HG02763 (cell line): ENCODE measurements around the gene NEK3.
A peak's percentile ranks its signal among the peaks of the same experiment; 100 is the strongest.
"Not testable (repeated sequence)": the region's sequence is repeated elsewhere in the genome, so short reads cannot be mapped to it uniquely, and the experiment has no call there.

ENCODE experiments used
- ATAC-seq: cut with Tn5 transposase; IDR thresholded peaks from one replicate; pipeline ENCODE4 v1.9.1; 2021; ENCODE audit warnings: mild to moderate bottlenecking, moderate library complexity; ENCODE audit not compliant: unreplicated experiment

NEK3 gene

DNA sequence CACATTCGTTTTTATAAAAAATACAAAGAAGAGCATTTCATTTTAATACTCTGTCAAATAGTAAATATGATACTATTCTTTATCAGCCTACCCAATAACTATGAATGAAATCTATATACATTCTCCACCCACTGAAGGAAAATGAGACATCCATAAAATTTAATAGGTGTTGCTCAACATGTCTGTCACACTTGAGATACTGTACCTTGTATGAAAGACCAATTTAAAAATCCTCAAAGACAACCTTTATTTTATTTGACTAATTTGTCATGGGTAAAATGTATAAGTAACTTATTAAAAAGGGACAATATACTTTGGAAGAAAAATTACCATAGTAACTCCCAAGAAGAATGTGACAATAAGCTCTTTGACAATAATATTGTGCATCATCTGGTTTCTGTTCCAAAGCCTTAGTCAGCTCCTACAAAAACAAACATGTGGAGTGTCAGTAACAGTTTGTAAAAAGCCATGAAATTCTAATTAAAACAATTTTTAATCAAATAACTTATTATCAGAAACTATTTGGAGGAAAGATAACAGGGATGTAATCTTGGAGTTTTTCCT is 11.5 kb upstream of the NEK3 start:
- not testable (repeated sequence) for ATAC-seq

GRCh38 chr13:52169839-52170238 is 10.4 kb upstream of the NEK3 start:
- no peak for ATAC-seq

DNA sequence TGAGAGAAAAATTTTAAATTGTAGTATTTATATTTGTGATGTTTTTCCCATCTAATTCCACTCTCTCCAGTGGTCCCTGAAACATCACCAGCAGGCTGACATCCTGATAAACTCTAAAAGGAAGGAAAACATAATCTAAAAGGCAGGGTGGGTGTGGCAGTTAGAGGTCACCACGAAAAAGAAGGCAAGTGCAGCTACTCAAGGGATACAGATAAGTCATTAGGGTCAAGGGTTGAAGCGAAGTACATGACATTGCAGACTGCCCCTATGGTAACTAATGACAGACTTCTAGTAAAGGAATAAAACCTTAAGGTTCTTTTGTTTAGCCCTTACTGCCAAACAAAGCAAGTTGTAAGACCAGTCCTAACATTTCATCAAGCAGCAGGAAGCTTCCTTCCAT is 6.0 kb upstream of the NEK3 start:
- ATAC-seq, result no peak

- ATAC-seq, result no peak
These were observed 5.6 kb upstream of the NEK3 start for GRCh38 chr13:52164989-52165388.

GRCh38 chr13:52163878-52164277 is 4.5 kb upstream of the NEK3 start:
- not testable (repeated sequence) for ATAC-seq

DNA sequence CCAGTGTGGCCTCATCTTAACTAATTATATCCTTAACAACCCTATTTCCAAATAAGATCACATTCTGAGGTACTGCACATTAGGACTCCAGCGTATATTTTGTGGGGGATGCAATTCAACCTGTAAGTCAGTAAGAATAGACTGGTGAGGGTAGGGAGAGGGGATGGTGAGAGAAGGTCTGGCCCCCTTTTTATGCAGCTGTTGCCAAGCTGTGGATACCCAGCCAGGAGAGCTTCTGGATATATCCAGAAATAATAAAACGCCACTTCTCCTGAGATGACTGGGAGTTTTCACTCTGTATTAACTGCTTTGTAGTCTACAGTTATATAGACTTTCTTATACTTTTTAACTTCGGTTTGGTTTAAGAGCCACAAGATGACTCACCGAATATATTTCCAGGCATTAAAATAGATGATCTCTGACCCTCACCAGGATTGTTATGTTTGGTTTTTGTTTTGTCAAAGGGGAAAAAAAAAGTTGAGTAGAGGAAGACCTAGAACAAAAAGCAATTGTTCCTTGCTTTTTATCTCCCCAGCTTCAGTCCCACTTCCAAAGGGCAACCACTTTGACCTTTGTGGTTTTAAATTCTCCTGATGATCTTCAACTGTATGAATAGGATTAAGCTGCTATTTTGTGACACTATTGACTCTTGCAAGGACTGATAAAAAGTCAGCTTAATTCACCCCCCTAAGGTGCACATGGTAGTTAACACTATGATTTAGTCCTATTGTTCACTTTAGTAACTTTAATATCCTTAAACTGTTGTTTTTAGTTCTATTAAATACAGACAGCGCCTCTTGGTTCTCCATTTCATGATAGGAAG is 3.1 kb upstream of the NEK3 start:
- no peak for ATAC-seq

DNA sequence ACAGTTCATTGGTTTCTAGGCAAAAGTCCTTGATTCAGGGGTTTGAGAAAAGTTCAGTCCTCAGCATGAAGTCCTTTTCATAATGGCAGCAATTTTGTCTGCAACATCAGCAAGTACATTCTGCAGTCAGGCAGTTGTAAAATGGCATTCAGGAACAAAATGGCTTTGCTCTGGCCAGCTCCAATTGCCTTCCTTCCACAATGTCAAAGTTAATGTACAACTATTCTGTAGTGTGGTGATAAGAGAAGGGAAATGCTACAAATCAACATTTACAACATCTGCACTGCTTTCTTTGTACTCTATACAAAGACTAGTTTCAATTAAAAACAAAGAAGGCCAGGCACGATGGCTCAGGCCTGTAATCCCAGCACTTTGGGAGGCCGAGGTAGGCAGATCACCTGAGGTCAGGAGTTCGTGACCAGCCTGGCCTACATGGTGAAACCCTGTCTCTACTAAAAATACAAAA is 1.8 kb upstream of the NEK3 start:
- ATAC-seq, result no peak

DNA sequence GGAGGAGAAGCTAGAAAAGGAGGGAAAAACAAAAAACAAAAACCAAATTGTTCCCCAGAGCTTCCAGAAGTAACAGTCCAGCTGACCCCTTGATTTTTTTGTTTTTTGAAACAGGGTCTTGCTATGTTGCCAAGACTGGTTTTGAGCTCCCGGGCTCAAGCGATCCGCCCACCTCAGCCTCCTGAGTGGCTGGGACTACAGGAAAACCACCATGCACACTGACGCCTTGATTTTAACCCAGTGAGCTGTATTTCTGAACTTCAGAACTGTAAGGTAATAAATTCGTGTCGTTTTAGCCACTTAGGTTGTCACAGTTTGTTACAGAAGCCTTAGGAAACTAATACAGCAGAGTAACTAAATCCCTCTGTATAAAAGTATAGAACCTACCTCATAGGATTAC is 1.1 kb upstream of the NEK3 start:
- no peak for ATAC-seq

GRCh38 chr13:52160053-52160452 is 656 bp upstream of the NEK3 start:
- ATAC-seq, result no peak

DNA sequence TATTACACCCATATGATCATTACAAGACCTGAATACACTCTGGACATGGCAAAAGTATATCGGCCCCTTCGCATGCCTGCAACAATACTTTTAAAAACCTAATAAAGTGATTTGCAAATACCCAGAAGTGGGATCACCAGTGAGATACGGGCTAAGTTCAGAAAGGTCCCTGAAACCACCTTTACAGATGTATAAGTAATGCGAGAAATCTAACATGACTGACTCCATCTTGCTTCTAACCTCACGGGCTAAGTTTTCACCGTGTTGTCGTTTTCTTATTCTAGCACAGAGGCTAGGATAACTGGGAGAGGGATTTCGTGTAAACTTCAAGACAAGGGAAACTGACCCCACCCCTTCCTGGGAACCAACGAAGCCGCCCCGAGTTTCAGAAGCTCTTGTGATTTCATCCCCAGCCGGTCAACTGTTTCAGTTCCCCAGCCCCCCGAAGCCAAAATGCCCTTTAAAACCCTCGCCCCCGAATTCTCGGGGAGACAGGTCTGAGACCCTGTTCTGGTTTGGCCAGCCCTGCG is 703 bp downstream of the NEK3 start:
- ATAC-seq, result no peak

DNA sequence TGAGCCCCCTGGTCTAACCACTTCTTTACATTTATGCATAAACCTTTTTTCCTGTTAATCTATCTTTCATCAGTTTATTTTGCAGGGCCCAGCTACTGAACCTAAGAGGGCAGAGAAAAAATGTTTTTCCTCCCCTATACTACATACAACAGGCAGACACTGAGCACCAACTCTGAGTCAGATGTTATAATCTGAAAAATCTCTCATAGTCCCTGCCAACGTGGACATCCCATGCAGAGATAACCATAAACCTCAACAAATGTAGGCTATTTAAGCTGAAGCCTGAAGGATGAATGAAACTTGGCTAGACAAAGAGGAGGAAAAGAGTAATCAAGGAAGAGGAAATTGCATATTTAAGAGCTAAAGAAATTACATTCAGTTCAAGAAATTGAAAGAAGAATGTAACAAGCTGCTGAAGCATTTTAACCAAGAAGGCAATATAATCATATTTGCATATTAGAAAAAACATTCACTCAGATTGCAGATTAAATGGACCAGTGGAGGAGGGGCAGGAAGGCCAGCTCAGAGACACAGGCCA is 2.6 kb downstream of the NEK3 start:
- ATAC-seq, result no peak

GRCh38 chr13:52155177-52155576 is 4.2 kb downstream of the NEK3 start:
- ATAC-seq, result no peak

DNA sequence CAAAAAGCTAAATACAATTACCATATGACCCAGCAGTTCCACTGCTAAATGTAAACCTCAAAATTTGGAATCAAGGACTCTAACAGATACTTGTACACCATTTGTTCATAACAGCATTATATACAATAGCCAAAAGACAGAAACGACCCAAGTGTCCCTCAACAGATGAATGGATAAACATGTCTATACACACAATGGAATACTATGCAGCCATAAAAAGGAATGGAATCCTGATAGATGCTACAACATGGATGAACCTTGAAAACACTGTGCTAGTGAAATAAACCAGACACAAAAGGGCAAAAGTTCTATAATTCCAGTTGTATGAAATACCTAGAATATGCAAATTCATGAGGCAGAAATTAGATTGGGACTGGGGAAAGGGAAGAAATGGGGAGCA is 12.2 kb downstream of the NEK3 start:
- no peak for ATAC-seq

- ATAC-seq, result no peak
These were observed 18.1 kb downstream of the NEK3 start for GRCh38 chr13:52141299-52141698.

DNA sequence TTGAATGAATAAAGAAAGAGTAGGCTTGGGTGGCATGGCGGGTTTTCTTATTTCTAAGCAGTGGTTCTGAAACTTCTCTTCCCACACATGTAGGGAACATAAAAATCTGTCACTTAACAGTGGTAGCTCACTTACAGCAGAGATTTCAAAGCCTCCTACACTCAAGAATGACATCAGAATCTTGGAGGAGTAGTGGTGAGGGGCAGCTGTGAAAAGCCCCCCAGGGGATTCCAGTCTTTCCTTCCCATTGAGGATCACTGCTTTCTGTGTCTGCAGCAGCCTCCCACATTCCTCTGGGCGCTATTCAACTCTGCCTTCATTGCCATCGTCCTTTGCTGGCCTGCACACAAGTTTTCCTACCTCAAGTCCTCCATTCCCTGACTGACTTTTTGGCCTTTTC is 21.9 kb downstream of the NEK3 start:
- ATAC-seq, result no peak

- ATAC-seq, result no peak
These were observed 22.6 kb downstream of the NEK3 start for GRCh38 chr13:52136763-52137162.

DNA sequence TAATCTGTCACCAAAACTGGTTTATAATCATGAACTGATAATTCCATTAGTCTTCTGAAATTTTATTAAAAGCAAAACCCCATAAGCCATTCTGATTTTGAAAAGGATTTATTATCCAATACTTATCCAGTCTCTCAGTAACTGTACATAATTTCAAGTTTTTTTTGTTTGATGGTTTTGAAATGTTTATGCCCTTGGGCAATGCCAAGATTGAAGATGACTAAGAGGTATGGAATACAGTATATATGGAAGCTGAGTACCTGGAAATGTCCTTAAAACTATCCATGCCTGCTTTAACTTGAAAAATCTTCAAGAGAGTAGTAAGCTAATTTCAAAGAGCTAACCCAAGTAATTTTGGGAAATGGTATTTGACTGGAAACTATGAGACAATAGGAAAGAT is 28.8 kb downstream of the NEK3 start:
- no peak for ATAC-seq

- peak; percentile 66 for ATAC-seq
These were observed 30.4 kb downstream of the NEK3 start, which contains the start of gene NEK5 for GRCh38 chr13:52128714-52129700. NEK5 (minus strand) TSS chr13:52129073; CDS start chr13:52127482, 1,591 bp downstream.

- ATAC-seq, result peak; percentile 35
These were observed 31.4 kb downstream of the NEK3 start for GRCh38 chr13:52127783-52128702.

GRCh38 chr13:52127378-52127777 is 32.0 kb downstream of the NEK3 start:
- no peak for ATAC-seq
